EH (cell line): ENCODE results near the gene FGF14.

Source experiments
- DNase-seq: peaks from one replicate; pipeline ENCODE4 v3.0.0-alpha.2; 2015; ENCODE audit warnings: low read depth

The FGF14 gene

GRCh38 chr13:101930331-101930730 lies 471.5 kb downstream of the FGF14 start:
- DNase-seq = peak; percentile 4

GRCh38 chr13:101925731-101926130 lies 476.1 kb downstream of the FGF14 start:
- DNase-seq = no peak

GRCh38 chr13:101919541-101920181 lies 482.2 kb downstream of the FGF14 start:
- peak; percentile 27 for DNase-seq

GRCh38 chr13:101917833-101918661 lies 483.8 kb downstream of the FGF14 start:
- no peak for DNase-seq

GRCh38 chr13:101917475-101917810 lies 484.4 kb downstream of the FGF14 start:
- no peak for DNase-seq

- no peak for DNase-seq
Observed at GRCh38 chr13:101916775-101917474, 484.9 kb downstream of the FGF14 start.

GRCh38 chr13:101916108-101916774 lies 485.6 kb downstream of the FGF14 start:
- DNase-seq = no peak

GRCh38 chr13:101915755-101916107 lies 486.1 kb downstream of the FGF14 start:
- no peak for DNase-seq

GRCh38 chr13:101915331-101915730 lies 486.5 kb downstream of the FGF14 start:
- DNase-seq = no peak

- DNase-seq = no peak
Observed at GRCh38 chr13:101911752-101912151, 490.1 kb downstream of the FGF14 start.

GRCh38 chr13:101903890-101904289 lies 498.0 kb downstream of the FGF14 start:
- DNase-seq = no peak

- no peak for DNase-seq
Observed at GRCh38 chr13:101898676-101899075, 503.2 kb downstream of the FGF14 start.

GRCh38 chr13:101896541-101896940 lies 505.3 kb downstream of the FGF14 start:
- no peak for DNase-seq

GRCh38 chr13:101893021-101893420 lies 508.8 kb downstream of the FGF14 start:
- no peak for DNase-seq

GRCh38 chr13:101892296-101892695 lies 509.6 kb downstream of the FGF14 start:
- no peak for DNase-seq

- no peak for DNase-seq
Observed at GRCh38 chr13:101881593-101881992, 520.3 kb downstream of the FGF14 start.

GRCh38 chr13:101880581-101880980 lies 521.3 kb downstream of the FGF14 start:
- no peak for DNase-seq

GRCh38 chr13:101876951-101877350 lies 524.9 kb downstream of the FGF14 start:
- DNase-seq = no peak

- DNase-seq = peak; percentile 20
Observed at GRCh38 chr13:101875717-101876393, 526.0 kb downstream of the FGF14 start.

- DNase-seq = no peak
Observed at GRCh38 chr13:101875091-101875490, 526.8 kb downstream of the FGF14 start.

GRCh38 chr13:101869553-101869952 lies 532.3 kb downstream of the FGF14 start:
- peak; percentile 16 for DNase-seq
